ENCODE results near the gene PHLDB3. TPM values are rescaled to one million over a fixed set of nuclear protein-coding genes. Genes with fewer than 3 reads are reported as not detected.

PHLDB3 gene
- total RNA-seq, 1 donor from 2014 or later: 23.4 TPM

GRCh38 chr19:43479961-43480561 lies 24.5 kb downstream of the PHLDB3 start:
- no peaks in the 10 kb centered on the region for H3K9me3 Mint-ChIP-seq (ENCODE audit: low read depth)
- H3K27ac Mint-ChIP-seq: peak overlapping the region; percentile 37
- H3K4me3 Mint-ChIP-seq (ENCODE audit: low read depth): no peak overlapping the region
- no peak for DNase-seq (ENCODE audit: low spot score, unreplicated experiment)
- H3K27me3 Mint-ChIP-seq: no peaks in the 10 kb centered on the region
- no peak for TF ChIP-seq CTCF (IDR thresholded peaks at IDR 0.05; ENCODE audit: unreplicated experiment)
- H3K4me1 Mint-ChIP-seq (ENCODE audit: low read depth): peaks cover 3% of the 10 kb centered on the region
- H3K36me3 Mint-ChIP-seq (ENCODE audit: insufficient read depth): peaks cover 7% of the 10 kb centered on the region

- TF ChIP-seq CTCF (IDR thresholded peaks at IDR 0.05; ENCODE audit: unreplicated experiment): no peak
- Mint-ChIP-seq H3K4me1 (ENCODE audit: low read depth) (peaks cover 3% of the 10 kb centered on the region), H3K9me3 (ENCODE audit: low read depth) (no peaks in the 10 kb centered on the region), H3K27me3 (no peaks in the 10 kb centered on the region), H3K36me3 (ENCODE audit: insufficient read depth) (peaks cover 7% of the 10 kb centered on the region), H3K4me3 (ENCODE audit: low read depth) (no peak overlapping the region), H3K27ac (no peak overlapping the region)
- DNase-seq (ENCODE audit: low spot score, unreplicated experiment): no peak
Measured at GRCh38 chr19:43479226-43479625, 25.3 kb downstream of the PHLDB3 start.

- Mint-ChIP-seq H3K4me1 (ENCODE audit: low read depth) (peaks cover 3% of the 10 kb centered on the region), H3K4me3 (ENCODE audit: low read depth) (no peak overlapping the region), H3K36me3 (ENCODE audit: insufficient read depth) (peaks cover 7% of the 10 kb centered on the region), H3K27me3 (no peaks in the 10 kb centered on the region), H3K27ac (no peak overlapping the region), H3K9me3 (ENCODE audit: low read depth) (no peaks in the 10 kb centered on the region)
- no peak for DNase-seq (ENCODE audit: low spot score, unreplicated experiment)
- TF ChIP-seq CTCF (IDR thresholded peaks at IDR 0.05; ENCODE audit: unreplicated experiment): no peak
Measured at GRCh38 chr19:43478323-43478722, 26.2 kb downstream of the PHLDB3 start.

- Mint-ChIP-seq H3K9me3 (ENCODE audit: low read depth) (no peaks in the 10 kb centered on the region), H3K4me1 (ENCODE audit: low read depth) (peaks cover 3% of the 10 kb centered on the region), H3K27ac (no peak overlapping the region), H3K4me3 (ENCODE audit: low read depth) (no peak overlapping the region), H3K27me3 (peaks cover 3% of the 10 kb centered on the region), H3K36me3 (ENCODE audit: insufficient read depth) (peaks cover 7% of the 10 kb centered on the region)
- no peak for TF ChIP-seq CTCF (IDR thresholded peaks at IDR 0.05; ENCODE audit: unreplicated experiment)
- no peak for DNase-seq (ENCODE audit: low spot score, unreplicated experiment)
Measured at GRCh38 chr19:43476606-43477005, 27.9 kb downstream of the PHLDB3 start.

- no peaks in the 10 kb centered on the region for H3K9me3 Mint-ChIP-seq (ENCODE audit: low read depth)
- TF ChIP-seq CTCF (IDR thresholded peaks at IDR 0.05; ENCODE audit: unreplicated experiment): no peak
- H3K4me3 Mint-ChIP-seq (ENCODE audit: low read depth): peak overlapping the region; percentile 70
Measured at GRCh38 chr19:43474986-43475705, 29.4 kb downstream of the PHLDB3 start.

More at GRCh38 chr19:43474986-43475705, 29.4 kb downstream of the PHLDB3 start:
- peak; percentile 92 for DNase-seq (ENCODE audit: low spot score, unreplicated experiment)
- H3K36me3 Mint-ChIP-seq (ENCODE audit: insufficient read depth): peaks cover 5% of the 10 kb centered on the region
- H3K27ac Mint-ChIP-seq: peak overlapping the region; percentile 92
- H3K4me1 Mint-ChIP-seq (ENCODE audit: low read depth): peaks cover 3% of the 10 kb centered on the region
- H3K27me3 Mint-ChIP-seq: peaks cover 4% of the 10 kb centered on the region

All from progenitor cell of endocrine pancreas (in vitro differentiated cells).